Pulmonary artery endothelial cell (primary cell): Measurements from ENCODE around the gene TTC17. TPM values are rescaled to one million over a fixed set of nuclear protein-coding genes. Genes with fewer than 3 reads are reported as not detected.
"Not testable (repeated sequence)": the region's sequence is repeated elsewhere in the genome, so short reads cannot be mapped to it uniquely, and the experiment has no call there.

Experiments
- DNase-seq: peaks from one replicate; pipeline ENCODE4 v3.0.0-alpha.2; 2011; ENCODE audit warnings: low read depth, low spot score
- total RNA-seq: library from RNA; depleted of rRNA; stranded (reverse); fragments of >200 nt; gene quantifications from 2 replicates; pipeline ENCODE4 v1.2.3, GENCODE V29; 2014

Gene TTC17
- total RNA-seq, 1 donor from 2014 or later = 52.8 TPM

GRCh38 chr11:43459246-43459645 lies 100.5 kb downstream of the TTC17 start:
- DNase-seq = no peak

- no peak for DNase-seq
These were observed 103.6 kb downstream of the TTC17 start for GRCh38 chr11:43462359-43462758.

GRCh38 chr11:43467958-43468357 lies 109.2 kb downstream of the TTC17 start:
- DNase-seq = no peak

GRCh38 chr11:43477491-43477890 lies 118.8 kb downstream of the TTC17 start:
- not testable (repeated sequence) for DNase-seq

- DNase-seq = no peak
These were observed 127.4 kb downstream of the TTC17 start for GRCh38 chr11:43486141-43486540.

- no peak for DNase-seq
These were observed 131.2 kb downstream of the TTC17 start for GRCh38 chr11:43489869-43490465.

- DNase-seq = no peak
These were observed 134.0 kb downstream of the TTC17 start for GRCh38 chr11:43492701-43493100.

GRCh38 chr11:43493431-43493830 lies 134.7 kb downstream of the TTC17 start:
- DNase-seq = no peak

- no peak for DNase-seq
These were observed 138.4 kb downstream of the TTC17 start for GRCh38 chr11:43497144-43497543.

- no peak for DNase-seq
These were observed 139.8 kb downstream of the TTC17 start for GRCh38 chr11:43498561-43498960.

- no peak for DNase-seq
These were observed 144.7 kb downstream of the TTC17 start for GRCh38 chr11:43503417-43503816.

GRCh38 chr11:43504316-43504950 lies 145.7 kb downstream of the TTC17 start:
- DNase-seq = no peak

GRCh38 chr11:43505171-43505570 lies 146.5 kb downstream of the TTC17 start:
- no peak for DNase-seq

- DNase-seq = no peak
These were observed 148.5 kb downstream of the TTC17 start for GRCh38 chr11:43507171-43507570.

GRCh38 chr11:43508511-43508918 lies 149.8 kb downstream of the TTC17 start:
- no peak for DNase-seq

- no peak for DNase-seq
These were observed 153.2 kb downstream of the TTC17 start for GRCh38 chr11:43511959-43512358.

GRCh38 chr11:43515090-43515489 lies 156.4 kb downstream of the TTC17 start:
- no peak for DNase-seq

GRCh38 chr11:43516316-43516850 lies 157.7 kb downstream of the TTC17 start:
- DNase-seq = no peak

GRCh38 chr11:43517518-43517917 lies 158.8 kb downstream of the TTC17 start:
- no peak for DNase-seq

GRCh38 chr11:43518408-43519160 lies 159.9 kb downstream of the TTC17 start:
- DNase-seq = no peak

GRCh38 chr11:43521471-43521870 lies 162.8 kb downstream of the TTC17 start:
- no peak for DNase-seq

- no peak for DNase-seq
These were observed 164.9 kb downstream of the TTC17 start for GRCh38 chr11:43523632-43524031.
